ENCODE measurements around the gene SRC.

SRC gene

GRCh38 chr20:37315452-37316110, 30.4 kb upstream of the SRC start:
- no peaks in the 10 kb centered on the region for H4K20me1 ChIP-seq (ENCODE audit: insufficient read depth)
- no peaks in the 10 kb centered on the region for H3K36me3 ChIP-seq (ENCODE audit: insufficient read depth)
- H3K27me3 ChIP-seq (ENCODE audit: insufficient read depth, low read depth) = no peaks in the 10 kb centered on the region
- no peak overlapping the region for H3K4me3 ChIP-seq (IDR thresholded peaks at IDR 0.05; ENCODE audit: insufficient read depth, low read depth, low read length)
- H2AFZ ChIP-seq (ENCODE audit: low read depth) = no peak overlapping the region
- no peak overlapping the region for H3K9ac ChIP-seq
- H3K4me2 ChIP-seq = no peak overlapping the region
- no peaks in the 10 kb centered on the region for H3K79me2 ChIP-seq (ENCODE audit: insufficient read depth, low read depth)
- H3K4me1 ChIP-seq (ENCODE audit: low read depth, poor library complexity, severe bottlenecking) = no peaks in the 10 kb centered on the region
- no peak for TF ChIP-seq CTCF (conservative IDR thresholded peaks at IDR 0.05; ENCODE audit: low read depth, low read length)
- H3K27ac ChIP-seq = no peak overlapping the region

GRCh38 chr20:37316116-37316774, 29.7 kb upstream of the SRC start:
- Histone ChIP-seq H3K79me2 (ENCODE audit: insufficient read depth, low read depth) (no peaks in the 10 kb centered on the region), H4K20me1 (ENCODE audit: insufficient read depth) (no peaks in the 10 kb centered on the region), H3K4me3 (IDR thresholded peaks at IDR 0.05; ENCODE audit: insufficient read depth, low read depth, low read length) (no peak overlapping the region), H3K27me3 (ENCODE audit: insufficient read depth, low read depth) (no peaks in the 10 kb centered on the region), H3K9ac (no peak overlapping the region), H2AFZ (ENCODE audit: low read depth) (no peak overlapping the region), H3K4me2 (no peak overlapping the region), H3K27ac (no peak overlapping the region), H3K36me3 (ENCODE audit: insufficient read depth) (no peaks in the 10 kb centered on the region), H3K4me1 (ENCODE audit: low read depth, poor library complexity, severe bottlenecking) (no peaks in the 10 kb centered on the region)
- TF ChIP-seq CTCF (conservative IDR thresholded peaks at IDR 0.05; ENCODE audit: low read depth, low read length) = no peak

GRCh38 chr20:37316775-37317170, 29.2 kb upstream of the SRC start:
- Histone ChIP-seq H3K4me3 (IDR thresholded peaks at IDR 0.05; ENCODE audit: insufficient read depth, low read depth, low read length) (no peak overlapping the region), H3K4me2 (no peak overlapping the region), H3K4me1 (ENCODE audit: low read depth, poor library complexity, severe bottlenecking) (no peaks in the 10 kb centered on the region), H3K36me3 (ENCODE audit: insufficient read depth) (no peaks in the 10 kb centered on the region), H3K79me2 (ENCODE audit: insufficient read depth, low read depth) (no peaks in the 10 kb centered on the region), H2AFZ (ENCODE audit: low read depth) (no peak overlapping the region), H4K20me1 (ENCODE audit: insufficient read depth) (no peaks in the 10 kb centered on the region), H3K27ac (no peak overlapping the region), H3K9ac (no peak overlapping the region), H3K27me3 (ENCODE audit: insufficient read depth, low read depth) (no peaks in the 10 kb centered on the region)
- TF ChIP-seq CTCF (conservative IDR thresholded peaks at IDR 0.05; ENCODE audit: low read depth, low read length) = no peak

GRCh38 chr20:37317316-37317715, 28.6 kb upstream of the SRC start:
- H3K4me2 ChIP-seq = no peak overlapping the region
- H3K4me3 ChIP-seq (IDR thresholded peaks at IDR 0.05; ENCODE audit: insufficient read depth, low read depth, low read length) = no peak overlapping the region
- no peak for TF ChIP-seq CTCF (conservative IDR thresholded peaks at IDR 0.05; ENCODE audit: low read depth, low read length)
- no peaks in the 10 kb centered on the region for H3K36me3 ChIP-seq (ENCODE audit: insufficient read depth)
- no peak overlapping the region for H2AFZ ChIP-seq (ENCODE audit: low read depth)
- no peak overlapping the region for H3K9ac ChIP-seq
- H3K79me2 ChIP-seq (ENCODE audit: insufficient read depth, low read depth) = no peaks in the 10 kb centered on the region
- no peaks in the 10 kb centered on the region for H4K20me1 ChIP-seq (ENCODE audit: insufficient read depth)
- H3K27ac ChIP-seq = no peak overlapping the region
- no peaks in the 10 kb centered on the region for H3K27me3 ChIP-seq (ENCODE audit: insufficient read depth, low read depth)
- no peaks in the 10 kb centered on the region for H3K4me1 ChIP-seq (ENCODE audit: low read depth, poor library complexity, severe bottlenecking)

Measured in KMS-11 (cell line).